DND-41 (cell line): ENCODE measurements around the gene TBC1D8.

Source experiments
- ATAC-seq: fragments of 200-7000 bp; cut with Tn5 transposase; 3 replicates; pipeline ENCODE4 v1.9.1; 2021; ENCODE audit warnings: low read depth; ENCODE audit not compliant: insufficient read depth
- DNase-seq: peaks from one replicate; pipeline ENCODE4 v3.0.0-alpha.2; 2020
- H2AFZ ChIP-seq: 2 replicates; pipeline ENCODE4 v1.6.0; 2012; ENCODE audit warnings: low read depth, low read length
- H3K27ac ChIP-seq: 2 replicates; pipeline ENCODE4 v1.5.1; 2012; ENCODE audit warnings: low read length, inconsistent platforms
- H3K27me3 ChIP-seq: fragments of 200-600 bp; sonication (generic); 2 replicates; pipeline ENCODE4 v1.6.0; 2012; ENCODE audit warnings: low read length, mild to moderate bottlenecking, inconsistent platforms; ENCODE audit not compliant: insufficient read depth, poor library complexity
- H3K36me3 ChIP-seq: 2 replicates; pipeline ENCODE4 v1.5.1; 2012; ENCODE audit warnings: low read length, inconsistent platforms; ENCODE audit not compliant: insufficient read depth
- H3K4me1 ChIP-seq: 2 replicates; pipeline ENCODE4 v1.5.1; 2012; ENCODE audit warnings: mild to moderate bottlenecking, low read length; ENCODE audit not compliant: insufficient read depth
- H3K4me2 ChIP-seq: 2 replicates; pipeline ENCODE4 v1.6.0; 2012; ENCODE audit warnings: mild to moderate bottlenecking, moderate library complexity, low read length, inconsistent platforms; ENCODE audit not compliant: insufficient read depth
- H3K4me3 ChIP-seq, 2 experiments: fragments of 200-600 bp in 1 of 2; shearing (Covaris generic) in 1 of 2; 2 replicates each; pipeline ENCODE4 v1.5.1; 2012 to 2016; ENCODE audit warnings: inconsistent platforms in 2 of 2, low read length in 2 of 2, mild to moderate bottlenecking in 2 of 2, low read depth in 1 of 2, moderate library complexity in 1 of 2
- H3K79me2 ChIP-seq: 2 replicates; pipeline ENCODE4 v1.6.0; 2012; ENCODE audit warnings: low read length, inconsistent platforms; ENCODE audit not compliant: insufficient read depth
- H3K9ac ChIP-seq: 2 replicates; pipeline ENCODE4 v1.6.0; 2012; ENCODE audit warnings: low read depth, mild to moderate bottlenecking, inconsistent platforms, low read length, moderate library complexity
- H3K9me3 ChIP-seq: 2 replicates; pipeline ENCODE4 v1.5.1; 2012; ENCODE audit warnings: low read length, moderate library complexity, mild to moderate bottlenecking, inconsistent platforms; ENCODE audit not compliant: insufficient read depth, severe bottlenecking
- H4K20me1 ChIP-seq: 2 replicates; pipeline ENCODE4 v1.6.0; 2012; ENCODE audit warnings: low read length; ENCODE audit not compliant: insufficient read depth
- EZH2 ChIP-seq: IDR thresholded peaks from 3 replicates; pipeline ENCODE4 v1.6.1; 2012; ENCODE audit warnings: borderline replicate concordance, low read depth, mild to moderate bottlenecking, moderate library complexity, low read length, inconsistent platforms; ENCODE audit not compliant: severe bottlenecking
- TF ChIP-seq, protein P1 (sequence below): IDR thresholded peaks from 2 replicates; pipeline ENCODE4 v1.5.1; 2012; ENCODE audit warnings: borderline replicate concordance, low read length, moderate library complexity, mild to moderate bottlenecking; ENCODE audit not compliant: poor library complexity, severe bottlenecking; ENCODE audit errors: extremely low read depth

TBC1D8 gene

DNA sequence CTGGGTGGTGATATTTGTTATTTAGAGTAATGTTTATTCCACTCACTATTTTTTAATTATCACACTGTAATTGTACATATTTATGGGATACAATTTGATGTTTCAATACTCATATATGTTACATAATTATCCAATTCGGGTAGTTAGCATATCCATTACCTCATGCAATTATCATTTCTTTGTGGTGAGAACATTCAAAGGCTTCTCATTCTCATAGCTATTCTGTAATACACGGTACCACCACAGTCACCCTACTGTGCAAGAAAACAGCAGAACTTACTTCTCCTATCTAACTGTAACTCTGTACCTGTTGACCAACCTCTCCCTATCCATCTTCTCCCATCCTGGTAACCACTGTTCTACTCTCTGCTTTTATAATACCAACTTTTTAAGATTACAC is 4.6 kb downstream of the TBC1D8 start:
- H3K9ac ChIP-seq, result no peak overlapping the region
- H3K9me3 ChIP-seq, result no peaks in the 10 kb centered on the region
- no peak for DNase-seq
- TF ChIP-seq, protein P1, sequence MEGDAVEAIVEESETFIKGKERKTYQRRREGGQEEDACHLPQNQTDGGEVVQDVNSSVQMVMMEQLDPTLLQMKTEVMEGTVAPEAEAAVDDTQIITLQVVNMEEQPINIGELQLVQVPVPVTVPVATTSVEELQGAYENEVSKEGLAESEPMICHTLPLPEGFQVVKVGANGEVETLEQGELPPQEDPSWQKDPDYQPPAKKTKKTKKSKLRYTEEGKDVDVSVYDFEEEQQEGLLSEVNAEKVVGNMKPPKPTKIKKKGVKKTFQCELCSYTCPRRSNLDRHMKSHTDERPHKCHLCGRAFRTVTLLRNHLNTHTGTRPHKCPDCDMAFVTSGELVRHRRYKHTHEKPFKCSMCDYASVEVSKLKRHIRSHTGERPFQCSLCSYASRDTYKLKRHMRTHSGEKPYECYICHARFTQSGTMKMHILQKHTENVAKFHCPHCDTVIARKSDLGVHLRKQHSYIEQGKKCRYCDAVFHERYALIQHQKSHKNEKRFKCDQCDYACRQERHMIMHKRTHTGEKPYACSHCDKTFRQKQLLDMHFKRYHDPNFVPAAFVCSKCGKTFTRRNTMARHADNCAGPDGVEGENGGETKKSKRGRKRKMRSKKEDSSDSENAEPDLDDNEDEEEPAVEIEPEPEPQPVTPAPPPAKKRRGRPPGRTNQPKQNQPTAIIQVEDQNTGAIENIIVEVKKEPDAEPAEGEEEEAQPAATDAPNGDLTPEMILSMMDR, result no peak
- TF ChIP-seq EZH2, result no peak
- no peak overlapping the region for H3K4me2 ChIP-seq
- no peaks in the 10 kb centered on the region for H3K36me3 ChIP-seq
- no peak overlapping the region for H2AFZ ChIP-seq
- no peak overlapping the region for H3K4me3 ChIP-seq
- H3K27me3 ChIP-seq, result no peaks in the 10 kb centered on the region
- H3K4me1 ChIP-seq, result peaks cover 32% of the 10 kb centered on the region
- ATAC-seq, result no peak
- H3K27ac ChIP-seq, result no peak overlapping the region
- H4K20me1 ChIP-seq, result peaks cover 7% of the 10 kb centered on the region; the same call in 1 of the 2 replicates
- H3K79me2 ChIP-seq, result peaks cover 35% of the 10 kb centered on the region

DNA sequence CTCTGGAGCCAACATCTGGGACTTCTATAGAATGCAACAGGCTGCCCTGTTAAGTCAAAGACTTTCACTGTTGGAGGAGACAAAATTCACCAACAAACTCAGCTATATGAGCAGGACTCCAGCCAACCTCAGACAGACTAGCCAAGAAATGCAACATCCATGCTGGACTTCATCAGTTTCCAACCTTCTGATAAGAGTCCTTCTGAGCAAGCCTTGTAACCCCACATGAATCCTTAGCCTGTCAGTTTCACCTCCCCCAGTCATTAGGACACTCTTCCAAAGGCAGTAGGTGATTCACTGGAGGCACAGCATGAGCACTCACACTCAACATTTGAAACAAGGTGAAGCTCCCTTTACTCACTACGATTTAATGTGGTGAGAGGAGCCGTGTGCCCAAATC is 5.8 kb downstream of the TBC1D8 start:
- no peaks in the 10 kb centered on the region for H3K27me3 ChIP-seq
- H3K4me2 ChIP-seq, result no peak overlapping the region
- TF ChIP-seq, protein P1, result no peak
- TF ChIP-seq EZH2, result no peak
- H3K27ac ChIP-seq, result no peak overlapping the region
- H3K4me1 ChIP-seq, result peaks cover 27% of the 10 kb centered on the region
- DNase-seq (no peak), ATAC-seq (no peak)
- H3K9ac ChIP-seq, result no peak overlapping the region
- H3K9me3 ChIP-seq, result no peaks in the 10 kb centered on the region
- H3K36me3 ChIP-seq, result no peaks in the 10 kb centered on the region
- H2AFZ ChIP-seq, result no peak overlapping the region
- no peak overlapping the region for H3K4me3 ChIP-seq
- H3K79me2 ChIP-seq, result peaks cover 35% of the 10 kb centered on the region
- H4K20me1 ChIP-seq, result peaks cover 7% of the 10 kb centered on the region; the same call in 1 of the 2 replicates

DNA sequence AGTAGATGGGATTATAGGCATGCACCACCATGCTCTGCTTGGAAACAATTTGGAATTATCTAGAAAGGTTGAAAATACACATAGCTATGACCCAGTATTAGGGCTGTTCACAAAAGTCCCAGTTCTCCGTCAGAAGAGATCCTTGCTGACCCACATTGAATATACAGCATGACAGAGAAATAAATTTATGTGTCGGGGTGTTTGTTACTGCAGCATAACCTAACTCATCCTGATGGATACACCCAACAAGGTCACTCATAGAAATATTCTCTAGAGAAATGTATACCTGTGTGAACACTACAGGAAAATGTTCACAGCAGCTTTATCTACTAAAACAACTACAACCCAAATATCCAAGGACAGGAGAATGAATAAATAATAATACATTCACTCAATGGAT is 9.0 kb downstream of the TBC1D8 start:
- H3K4me3 ChIP-seq, result no peak overlapping the region
- H3K9me3 ChIP-seq, result no peaks in the 10 kb centered on the region
- peaks cover 26% of the 10 kb centered on the region for H3K79me2 ChIP-seq
- H3K4me1 ChIP-seq, result no peaks in the 10 kb centered on the region
- peaks cover 6% of the 10 kb centered on the region; the same call in 1 of the 2 replicates for H4K20me1 ChIP-seq
- H3K27me3 ChIP-seq, result no peaks in the 10 kb centered on the region
- ATAC-seq (no peak), DNase-seq (no peak)
- H3K4me2 ChIP-seq, result no peak overlapping the region
- H2AFZ ChIP-seq, result no peak overlapping the region
- TF ChIP-seq, protein P1, result no peak
- TF ChIP-seq EZH2, result no peak
- no peaks in the 10 kb centered on the region for H3K36me3 ChIP-seq
- no peak overlapping the region for H3K27ac ChIP-seq
- no peak overlapping the region for H3K9ac ChIP-seq

DNA sequence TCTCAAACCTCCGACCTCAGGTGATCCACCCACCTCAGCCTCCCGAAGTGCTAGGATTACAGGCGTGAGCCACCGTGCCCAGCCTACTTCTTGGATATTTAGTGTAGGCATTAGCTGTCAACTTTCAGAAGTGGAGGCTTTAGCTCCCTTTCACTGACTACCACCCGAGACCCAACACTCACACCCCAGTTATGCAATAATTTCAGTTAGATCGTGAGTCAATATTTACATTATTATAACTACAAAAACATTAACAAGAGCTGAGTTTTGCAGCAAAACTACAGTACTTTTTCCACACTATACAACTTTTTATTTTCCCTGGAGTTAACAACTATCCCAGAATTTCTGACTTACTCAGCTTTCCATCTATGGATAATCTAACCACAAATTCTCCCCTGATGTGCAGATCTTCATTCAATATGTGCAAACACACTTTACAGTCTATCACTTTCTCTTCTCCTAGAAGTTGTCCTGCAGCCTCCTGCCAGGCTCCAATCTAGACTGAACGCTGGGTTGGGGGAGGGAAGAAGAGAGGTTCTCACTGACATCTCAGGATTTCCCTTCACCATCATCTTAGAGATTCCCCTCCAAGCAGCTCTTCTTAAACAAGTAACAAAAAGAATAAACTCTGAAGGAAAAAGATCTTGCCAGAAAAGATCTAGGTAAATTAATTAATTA is 10.1 kb downstream of the TBC1D8 start:
- Histone ChIP-seq H3K27me3 (no peaks in the 10 kb centered on the region), H3K9me3 (no peaks in the 10 kb centered on the region), H3K36me3 (no peaks in the 10 kb centered on the region), H3K4me1 (no peaks in the 10 kb centered on the region), H3K9ac (no peak overlapping the region), H3K79me2 (peaks cover 25% of the 10 kb centered on the region), H4K20me1 (peaks cover 6% of the 10 kb centered on the region; the same call in 1 of the 2 replicates), H3K4me2 (no peak overlapping the region), H3K4me3 (no peak overlapping the region), H2AFZ (no peak overlapping the region), H3K27ac (no peak overlapping the region)
- ATAC-seq, result no peak
- TF ChIP-seq, protein P1, result no peak
- TF ChIP-seq EZH2, result no peak
- DNase-seq, result no peak
